ENCODE measurements around the gene DYNLT2B. TPM values are rescaled to one million over a fixed set of nuclear protein-coding genes. Genes with fewer than 3 reads are reported as not detected.

Gene DYNLT2B
- total RNA-seq: 5.8 TPM

GRCh38 chr3:196317687-196318467 is at the start of gene DYNLT2B:
Gene DYNLT2B, minus strand, starts transcription at chr3:196318240. Its CDS starts 88 bp downstream, at chr3:196318152.

GRCh38 chr3:196287440-196288140 is 30.4 kb downstream of the DYNLT2B start, which contains the start of gene PCYT1A:
Gene PCYT1A, minus strand, starts transcription at chr3:196287726. Its CDS starts 17,195 bp downstream, at chr3:196270531.

Small RNA genes lying within 50 kb of the gene (small RNA-seq; reads per million reads assigned to genes)
- gene AC069257.2 (ENCODE audit: low replicate concordance) (not detected), gene RNU6-910P (ENCODE audit: low replicate concordance) (not detected)

Other genes starting within 250 kb of the DYNLT2B start
- 71.6 TPM for gene TFRC, start 236.2 kb downstream of the DYNLT2B start, total RNA-seq
- gene ZDHHC19, start 106.8 kb downstream of the DYNLT2B start, total RNA-seq: 1.1 TPM
- 1.9 TPM for gene SLC51A, start 101.7 kb downstream of the DYNLT2B start, total RNA-seq
- 53.2 TPM for gene PCYT1A, start 30.5 kb downstream of the DYNLT2B start, total RNA-seq
- not detected for gene TM4SF19, start 20.1 kb upstream of the DYNLT2B start, total RNA-seq
- 35.0 TPM for gene UBXN7, start 114.2 kb upstream of the DYNLT2B start, total RNA-seq
- 16.1 TPM for gene RNF168, start 185.5 kb upstream of the DYNLT2B start, total RNA-seq
- gene SMCO1, start 197.1 kb upstream of the DYNLT2B start, total RNA-seq: 3.5 TPM